Lower leg skin (tissue), 3 donors: ENCODE results near the gene FBXL22.

ENCODE experiments used
- CTCF ChIP-seq, 3 donors: fragments of 450-650 bp; IDR thresholded peaks; one replicate each; pipeline ENCODE4 v1.5.1; 2016; ENCODE audit warnings: antibody characterized with exemption in 3 of 3, mild to moderate bottlenecking in 3 of 3, moderate library complexity in 2 of 3
- POLR2A ChIP-seq, 2 donors: fragments of 450-650 bp; IDR thresholded peaks; one replicate each; pipeline ENCODE4 v1.6.1; 2016 to 2017; ENCODE audit warnings: antibody characterized with exemption in 2 of 2, mild to moderate bottlenecking in 1 of 2, moderate library complexity in 1 of 2

- TF ChIP-seq CTCF (IDR thresholded peaks at IDR 0.05): no peak
- TF ChIP-seq POLR2A (IDR thresholded peaks at IDR 0.05): no peak
These were observed 24.3 kb upstream of the FBXL22 start for GRCh38 chr15:63572749-63573464.
